ENCODE results near the gene ATP6V1F. TPM values are rescaled to one million over a fixed set of nuclear protein-coding genes. Genes with fewer than 3 reads are reported as not detected.

The ATP6V1F gene
- total RNA-seq, 1 donor from 2014 or later, result 162 TPM

DNA sequence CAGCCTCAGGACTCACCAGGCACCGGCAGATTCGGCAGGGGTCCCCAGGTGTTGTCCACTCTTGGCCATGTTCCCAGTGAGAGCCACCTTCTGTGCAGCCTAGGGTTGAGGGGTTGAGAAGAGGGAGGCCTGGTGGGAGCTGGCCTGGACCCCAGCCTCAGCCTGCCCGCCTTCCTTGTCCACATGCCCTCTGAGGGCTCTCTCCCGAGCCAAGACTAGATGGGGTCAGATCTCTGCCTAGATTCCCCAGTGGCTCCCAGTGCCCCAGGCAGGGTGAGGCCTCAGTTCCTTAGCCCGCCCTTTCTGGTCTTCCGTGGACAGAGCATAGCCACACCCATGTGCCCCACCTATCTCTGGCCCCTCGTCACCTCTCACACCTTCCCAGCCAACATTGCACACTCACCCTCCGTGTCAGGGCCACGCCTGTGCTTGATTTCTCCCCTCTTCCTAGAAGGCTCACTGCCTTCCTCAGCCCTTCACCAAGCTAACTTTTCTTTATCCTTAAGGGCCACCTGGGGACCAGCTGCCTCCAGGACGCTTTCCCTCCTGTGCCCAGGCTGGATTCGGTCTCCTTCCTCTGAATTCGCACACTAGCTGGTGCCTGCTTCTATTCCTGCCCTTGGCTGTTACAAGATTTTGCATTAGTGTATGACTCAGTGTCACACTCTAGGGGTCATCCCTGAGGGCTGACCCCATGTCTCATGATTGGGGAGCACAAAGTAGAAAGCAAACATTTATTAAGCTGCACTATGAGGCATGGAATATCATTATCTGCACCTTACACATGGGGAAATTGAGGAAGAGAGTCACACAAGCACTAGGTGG, 40.3 kb downstream of the ATP6V1F start:
- H3K4me3 Mint-ChIP-seq (ENCODE audit: unreplicated experiment), result no peak overlapping the region
- peaks cover 42% of the 10 kb centered on the region for H3K27me3 Mint-ChIP-seq (ENCODE audit: unreplicated experiment)
- no peak for DNase-seq (ENCODE audit: extremely low spot score, unreplicated experiment)
- TF ChIP-seq, protein P1, sequence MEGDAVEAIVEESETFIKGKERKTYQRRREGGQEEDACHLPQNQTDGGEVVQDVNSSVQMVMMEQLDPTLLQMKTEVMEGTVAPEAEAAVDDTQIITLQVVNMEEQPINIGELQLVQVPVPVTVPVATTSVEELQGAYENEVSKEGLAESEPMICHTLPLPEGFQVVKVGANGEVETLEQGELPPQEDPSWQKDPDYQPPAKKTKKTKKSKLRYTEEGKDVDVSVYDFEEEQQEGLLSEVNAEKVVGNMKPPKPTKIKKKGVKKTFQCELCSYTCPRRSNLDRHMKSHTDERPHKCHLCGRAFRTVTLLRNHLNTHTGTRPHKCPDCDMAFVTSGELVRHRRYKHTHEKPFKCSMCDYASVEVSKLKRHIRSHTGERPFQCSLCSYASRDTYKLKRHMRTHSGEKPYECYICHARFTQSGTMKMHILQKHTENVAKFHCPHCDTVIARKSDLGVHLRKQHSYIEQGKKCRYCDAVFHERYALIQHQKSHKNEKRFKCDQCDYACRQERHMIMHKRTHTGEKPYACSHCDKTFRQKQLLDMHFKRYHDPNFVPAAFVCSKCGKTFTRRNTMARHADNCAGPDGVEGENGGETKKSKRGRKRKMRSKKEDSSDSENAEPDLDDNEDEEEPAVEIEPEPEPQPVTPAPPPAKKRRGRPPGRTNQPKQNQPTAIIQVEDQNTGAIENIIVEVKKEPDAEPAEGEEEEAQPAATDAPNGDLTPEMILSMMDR (IDR thresholded peaks at IDR 0.05), result no peak
- H3K4me1 Mint-ChIP-seq (ENCODE audit: unreplicated experiment), result peaks cover 4% of the 10 kb centered on the region
- no peak overlapping the region for H3K27ac Mint-ChIP-seq (ENCODE audit: unreplicated experiment)
- H3K36me3 Mint-ChIP-seq (ENCODE audit: unreplicated experiment), result no peaks in the 10 kb centered on the region
- H3K9me3 Mint-ChIP-seq (ENCODE audit: unreplicated experiment), result no peaks in the 10 kb centered on the region

DNA sequence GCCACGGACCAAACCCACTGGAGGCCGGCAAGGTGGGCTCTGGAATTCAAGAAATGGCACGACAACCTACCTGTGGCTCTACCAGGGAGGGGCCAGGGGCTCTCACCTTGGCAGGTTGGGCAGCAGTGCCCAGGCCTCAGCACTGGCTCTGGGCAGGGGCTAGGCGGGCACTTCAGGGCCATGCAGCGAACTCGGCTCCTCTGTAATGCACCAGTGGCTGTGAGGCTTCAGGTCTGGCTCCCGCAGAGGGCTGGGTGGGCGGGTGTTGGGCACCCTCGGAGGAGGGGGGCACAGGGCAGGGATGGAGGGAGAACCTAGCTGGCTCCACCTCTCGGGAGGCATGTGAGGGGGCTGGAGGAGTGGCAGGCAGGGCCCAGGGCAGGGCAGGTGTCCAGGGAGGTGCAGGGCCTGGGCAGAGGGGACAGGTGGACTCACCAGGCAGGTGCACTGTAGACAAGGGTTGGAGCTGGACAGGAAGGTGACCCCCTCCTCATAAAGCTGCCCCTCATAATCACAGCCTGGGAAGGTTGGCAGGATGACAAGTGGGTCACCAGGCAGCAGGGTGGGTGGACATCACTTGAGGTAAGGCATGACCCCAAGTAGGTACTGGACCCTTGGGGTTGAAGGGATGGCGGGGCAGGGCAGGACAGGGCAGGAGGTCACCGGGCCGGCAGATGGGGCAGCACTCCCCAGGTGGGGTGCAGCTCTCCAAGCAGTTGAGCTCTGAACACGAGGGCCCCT, 41.1 kb downstream of the ATP6V1F start:
- Mint-ChIP-seq H3K27ac (ENCODE audit: unreplicated experiment) (no peak overlapping the region), H3K36me3 (ENCODE audit: unreplicated experiment) (no peaks in the 10 kb centered on the region), H3K27me3 (ENCODE audit: unreplicated experiment) (peaks cover 37% of the 10 kb centered on the region), H3K9me3 (ENCODE audit: unreplicated experiment) (no peaks in the 10 kb centered on the region), H3K4me3 (ENCODE audit: unreplicated experiment) (no peak overlapping the region), H3K4me1 (ENCODE audit: unreplicated experiment) (peaks cover 4% of the 10 kb centered on the region)
- no peak for DNase-seq (ENCODE audit: extremely low spot score, unreplicated experiment)
- TF ChIP-seq, protein P1 (IDR thresholded peaks at IDR 0.05), result no peak

DNA sequence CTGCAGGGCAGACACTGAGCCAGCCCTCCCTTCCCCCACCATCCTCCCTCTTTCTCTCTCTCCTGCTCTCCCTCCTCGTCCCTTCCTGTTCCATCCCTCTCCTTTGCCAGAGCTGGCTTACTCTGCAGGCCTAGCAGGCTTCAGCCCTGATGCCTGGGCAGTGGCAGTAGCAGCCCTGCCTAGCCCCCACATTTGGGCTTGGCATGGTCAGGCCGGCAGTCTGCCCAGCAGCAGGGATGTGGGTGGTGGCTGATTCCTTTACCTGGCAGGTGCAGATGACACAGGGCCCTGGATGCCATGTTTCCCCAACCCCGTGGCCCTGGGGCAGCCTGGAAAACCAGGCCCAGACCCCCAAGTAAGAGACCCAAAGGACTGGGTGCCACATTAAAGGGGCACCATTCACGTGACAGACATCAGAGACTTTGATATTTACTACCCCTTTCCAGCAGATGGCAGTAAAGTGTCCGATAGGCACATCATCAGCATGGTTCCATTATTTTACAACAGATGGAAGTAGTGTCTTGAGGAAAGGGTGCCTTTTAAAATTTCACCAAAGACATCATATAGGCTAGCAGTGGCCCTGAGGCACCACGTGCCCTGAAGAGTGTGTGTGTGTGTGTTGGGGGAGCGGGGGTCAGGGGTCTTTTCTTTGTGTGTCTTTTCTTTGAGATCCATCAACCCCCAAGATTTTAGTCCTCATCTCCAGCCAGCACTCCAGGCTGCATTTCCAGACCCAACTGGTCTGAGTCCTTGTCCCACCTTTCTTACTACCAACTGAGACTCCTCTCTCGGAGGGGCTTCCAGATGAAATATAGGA, 41.9 kb downstream of the ATP6V1F start:
- DNase-seq (ENCODE audit: extremely low spot score, unreplicated experiment), result no peak
- Mint-ChIP-seq H3K27me3 (ENCODE audit: unreplicated experiment) (peaks cover 38% of the 10 kb centered on the region), H3K9me3 (ENCODE audit: unreplicated experiment) (no peaks in the 10 kb centered on the region), H3K4me3 (ENCODE audit: unreplicated experiment) (no peak overlapping the region), H3K36me3 (ENCODE audit: unreplicated experiment) (no peaks in the 10 kb centered on the region), H3K27ac (ENCODE audit: unreplicated experiment) (no peak overlapping the region), H3K4me1 (ENCODE audit: unreplicated experiment) (peaks cover 7% of the 10 kb centered on the region)
- TF ChIP-seq, protein P1 (IDR thresholded peaks at IDR 0.05), result peak; percentile 64

DNA sequence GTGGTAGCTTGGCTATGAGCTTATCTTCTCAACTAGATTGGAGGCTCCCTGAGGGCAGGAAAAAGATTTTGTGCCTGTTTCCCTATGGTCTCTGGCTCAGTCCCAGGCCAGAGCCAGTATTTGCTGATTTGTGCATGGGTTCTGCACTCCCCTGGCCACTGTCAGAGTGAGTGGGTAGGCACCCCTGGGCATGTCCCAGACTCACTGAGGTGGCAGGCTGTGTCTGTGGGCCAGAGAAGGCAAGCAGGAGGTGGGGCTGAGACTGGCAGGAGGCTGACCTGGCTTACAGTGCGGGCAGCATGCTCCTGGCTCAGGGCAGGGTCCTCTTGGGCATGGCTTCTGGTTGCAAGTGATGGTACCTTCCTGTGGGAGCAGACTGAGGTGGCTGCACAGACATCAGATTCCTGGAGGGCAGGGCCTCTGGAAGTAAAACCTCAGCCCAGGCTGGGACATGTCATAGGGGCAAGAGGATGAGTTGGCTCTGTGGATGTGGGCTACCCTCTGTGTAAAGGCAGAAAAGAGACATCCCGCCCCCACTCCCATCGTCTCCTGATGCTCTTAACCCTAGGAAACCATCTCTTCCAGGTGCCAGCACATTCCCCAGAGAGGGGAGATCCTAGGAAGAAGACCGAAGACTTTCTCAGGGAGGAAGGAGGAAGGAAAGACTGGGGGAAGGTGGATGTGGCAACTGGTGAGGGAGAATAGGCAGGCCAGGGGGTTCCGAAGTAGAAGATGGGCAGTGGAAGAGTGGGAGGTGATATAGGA, 43.5 kb downstream of the ATP6V1F start:
- no peak overlapping the region for H3K4me3 Mint-ChIP-seq (ENCODE audit: unreplicated experiment)
- H3K27me3 Mint-ChIP-seq (ENCODE audit: unreplicated experiment), result peaks cover 38% of the 10 kb centered on the region
- no peaks in the 10 kb centered on the region for H3K9me3 Mint-ChIP-seq (ENCODE audit: unreplicated experiment)
- no peaks in the 10 kb centered on the region for H3K36me3 Mint-ChIP-seq (ENCODE audit: unreplicated experiment)
- DNase-seq (ENCODE audit: extremely low spot score, unreplicated experiment), result no peak
- H3K27ac Mint-ChIP-seq (ENCODE audit: unreplicated experiment), result no peak overlapping the region
- TF ChIP-seq, protein P1 (IDR thresholded peaks at IDR 0.05), result no peak
- peaks cover 17% of the 10 kb centered on the region for H3K4me1 Mint-ChIP-seq (ENCODE audit: unreplicated experiment)
